Common myeloid progenitor, CD34-positive (primary cell): Measurements from ENCODE around the gene PLXNB2.

Source experiments
- CTCF ChIA-PET: fragments of 350-600 bp; sonication (Branson Sonifier 250); formaldehyde crosslinking; loops from one replicate; lab custom pipeline; 2021; ENCODE audit warnings: antibody characterized with exemption; lab: Charles Lee
- POLR2A ChIA-PET: fragments of 350-600 bp; sonication (Branson Sonifier 250); formaldehyde crosslinking; loops from one replicate; lab custom pipeline; 2021; ENCODE audit warnings: antibody characterized with exemption; lab: Charles Lee
- DNase-seq, 3 donors: peaks; one replicate each; pipeline versions ENCODE4 v3.0.0 to v3.0.0-alpha.2; 2013
- H3K27ac ChIP-seq, 2 experiments: 1 replicate in 1 of 2; 2 replicates in 1 of 2; pipeline ENCODE4 v1.7.0; 2013; ENCODE audit warnings: inconsistent platforms in 2 of 2, low read length in 2 of 2, mild to moderate bottlenecking in 2 of 2, low read depth in 1 of 2, moderate library complexity in 1 of 2; ENCODE audit not compliant: severe bottlenecking in 2 of 2, insufficient read depth in 1 of 2, poor library complexity in 1 of 2
- H3K27me3 ChIP-seq, 5 experiments: replicated peaks in 2 of 5; 1 replicate in 3 of 5; 2 replicates in 2 of 5; pipeline versions ENCODE4 v1.6.1 to v1.7.0; 2013; ENCODE audit warnings: low read length in 4 of 5, mild to moderate bottlenecking in 2 of 5, moderate library complexity in 2 of 5, inconsistent platforms in 1 of 5; ENCODE audit not compliant: insufficient read depth in 5 of 5, control insufficient read depth in 4 of 5
- H3K36me3 ChIP-seq, 4 experiments: 1 replicate in 2 of 4; 2 replicates in 2 of 4; pipeline versions ENCODE4 v1.6.1 to v1.7.0; 2013; ENCODE audit warnings: low read length in 3 of 4, control low read depth in 1 of 4, mild to moderate bottlenecking in 1 of 4; ENCODE audit not compliant: control insufficient read depth in 4 of 4, insufficient read depth in 4 of 4
- H3K4me1 ChIP-seq, 4 experiments: 1 replicate in 3 of 4; 2 replicates in 1 of 4; pipeline versions ENCODE4 v1.6.1 to v1.7.1; 2013; ENCODE audit warnings: low read length in 3 of 4, mild to moderate bottlenecking in 3 of 4, control low read depth in 1 of 4, inconsistent platforms in 1 of 4, moderate library complexity in 1 of 4; ENCODE audit not compliant: control insufficient read depth in 4 of 4, insufficient read depth in 4 of 4; ENCODE audit errors: control extremely low read depth in 1 of 4
- H3K4me3 ChIP-seq, 7 experiments: 1 replicate in 4 of 7; 2 replicates in 3 of 7; pipeline versions ENCODE4 v1.5.1 to v1.7.0; 2013; ENCODE audit warnings: mild to moderate bottlenecking in 7 of 7, low read length in 6 of 7, moderate library complexity in 6 of 7, inconsistent platforms in 2 of 7, low read depth in 2 of 7, control low read depth in 1 of 7; ENCODE audit not compliant: insufficient read depth in 4 of 7, control insufficient read depth in 1 of 7; ENCODE audit errors: extremely low read depth in 1 of 7
- H3K9me3 ChIP-seq, 5 experiments: 1 replicate in 4 of 5; 2 replicates in 1 of 5; pipeline versions ENCODE4 v1.6.1 to v1.7.1; 2013; ENCODE audit warnings: low read length in 4 of 5, mild to moderate bottlenecking in 2 of 5, inconsistent platforms in 1 of 5, low read depth in 1 of 5, moderate library complexity in 1 of 5; ENCODE audit not compliant: control insufficient read depth in 4 of 5, insufficient read depth in 2 of 5; ENCODE audit errors: control extremely low read depth in 1 of 5
- WGBS: methylation state at CpG from one replicate; pipeline ENCODE4 v1.1.5; 2013; ENCODE audit not compliant: insufficient coverage; 5-methylcytosine and 5-hydroxymethylcytosine counted together

Gene PLXNB2

GRCh38 chr22:50286701-50287318 lies 20.6 kb downstream of the PLXNB2 start:
- no peaks in the 10 kb centered on the region for H3K27me3 ChIP-seq
- ChIA-PET CTCF (no interaction called here), POLR2A (no interaction called here)
- no peak overlapping the region for H3K4me3 ChIP-seq
- no peak overlapping the region for H3K27ac ChIP-seq
- 97% methylated on average over 26 of the region's 40 CpGs for WGBS
- no peak for DNase-seq
- H3K36me3 ChIP-seq: peaks cover 7 to 87% (median 57%) of the 10 kb centered on the region in 4 experiments
- no peaks in the 10 kb centered on the region for H3K9me3 ChIP-seq
- H3K4me1 ChIP-seq: peaks cover 0 to 16% (median 10%) of the 10 kb centered on the region in 4 experiments

- ChIA-PET POLR2A (no interaction called here), CTCF (no interaction called here)
- no peak overlapping the region for H3K4me3 ChIP-seq
- H3K27me3 ChIP-seq: no peaks in the 10 kb centered on the region
- 98% methylated on average over 19 of the region's 21 CpGs for WGBS
- peaks cover 0 to 11% (median 5%) of the 10 kb centered on the region in 4 experiments for H3K4me1 ChIP-seq
- H3K36me3 ChIP-seq: peaks cover 7 to 92% (median 62%) of the 10 kb centered on the region in 4 experiments
- no peak for DNase-seq
- H3K9me3 ChIP-seq: no peaks in the 10 kb centered on the region
- no peak overlapping the region for H3K27ac ChIP-seq
These were observed 21.2 kb downstream of the PLXNB2 start for GRCh38 chr22:50286275-50286674.

- no peak for DNase-seq
- Histone ChIP-seq H3K27ac (no peak overlapping the region), H3K4me1 (peaks cover 0 to 5% (median 0%) of the 10 kb centered on the region in 4 experiments), H3K4me3 (no peak overlapping the region), H3K27me3 (no peaks in the 10 kb centered on the region), H3K36me3 (peaks cover 7 to 93% (median 65%) of the 10 kb centered on the region in 4 experiments), H3K9me3 (no peaks in the 10 kb centered on the region)
- CTCF ChIA-PET: no interaction called here
- 97% methylated on average over 19 of the region's 34 CpGs for WGBS
- POLR2A ChIA-PET: no interaction called here
These were observed 21.7 kb downstream of the PLXNB2 start for GRCh38 chr22:50285568-50286229.

GRCh38 chr22:50284479-50284878 lies 23.0 kb downstream of the PLXNB2 start:
- Histone ChIP-seq H3K27ac (no peak overlapping the region), H3K4me1 (no peaks in the 10 kb centered on the region), H3K4me3 (no peak overlapping the region), H3K36me3 (peaks cover 7 to 91% (median 61%) of the 10 kb centered on the region in 4 experiments), H3K27me3 (no peaks in the 10 kb centered on the region), H3K9me3 (no peaks in the 10 kb centered on the region)
- no peak for DNase-seq
- CTCF ChIA-PET: interaction anchor here (0.6 kb wide), 1 partner anchor 38 kb away, joined by 3 read pairs; no protein-coding TSS in a partner anchor
- 95% methylated on average over 13 of the region's 13 CpGs for WGBS
- POLR2A ChIA-PET: no interaction called here

GRCh38 chr22:50283821-50284220 lies 23.6 kb downstream of the PLXNB2 start:
- Histone ChIP-seq H3K36me3 (peaks cover 7 to 91% (median 58%) of the 10 kb centered on the region in 4 experiments), H3K27me3 (no peaks in the 10 kb centered on the region), H3K27ac (no peak overlapping the region), H3K9me3 (no peaks in the 10 kb centered on the region), H3K4me1 (no peaks in the 10 kb centered on the region), H3K4me3 (no peak overlapping the region)
- ChIA-PET POLR2A (no interaction called here), CTCF (no interaction called here)
- 94% methylated on average over 13 of the region's 30 CpGs for WGBS
- no peak for DNase-seq

- DNase-seq: no peak
- 97% methylated on average over 42 of the region's 45 CpGs for WGBS
- POLR2A ChIA-PET: no interaction called here
- CTCF ChIA-PET: interaction anchor here (1.5 to 1.9 kb wide), 3 partner anchors 11 to 59 kb away, joined by 3 to 7 read pairs (median 7); no protein-coding TSS in a partner anchor
- H3K27me3 ChIP-seq: no peaks in the 10 kb centered on the region
- peaks cover 7 to 91% (median 56%) of the 10 kb centered on the region in 4 experiments for H3K36me3 ChIP-seq
- H3K27ac ChIP-seq: no peak overlapping the region
- no peaks in the 10 kb centered on the region for H3K4me1 ChIP-seq
- no peak overlapping the region for H3K4me3 ChIP-seq
- H3K9me3 ChIP-seq: no peaks in the 10 kb centered on the region
These were observed 24.9 kb downstream of the PLXNB2 start for GRCh38 chr22:50282361-50283155.
